Stimulated activated CD4-positive, alpha-beta T cell treated with anti-CD3 and anti-CD28 coated beads, Interleukin-2, amount 100 ng/mL, for 48 hours (primary cell): ENCODE data around the gene ALKBH2.
"Not testable (repeated sequence)": the region's sequence is repeated elsewhere in the genome, so short reads cannot be mapped to it uniquely, and the experiment has no call there.

Experiments
- DNase-seq, 2 donors: peaks; one replicate each; pipeline ENCODE4 v3.0.0-alpha.2; 2020

The ALKBH2 gene

GRCh38 chr12:109065154-109065852 lies 28.0 kb downstream of the ALKBH2 start:
- DNase-seq: no peak

- DNase-seq: no peak
Observed at GRCh38 chr12:109064143-109064542, 29.1 kb downstream of the ALKBH2 start.

- no peak for DNase-seq
Observed at GRCh38 chr12:109058773-109059172, 34.5 kb downstream of the ALKBH2 start.

GRCh38 chr12:109057376-109057775 lies 35.9 kb downstream of the ALKBH2 start:
- DNase-seq: no peak

- DNase-seq: no peak
Observed at GRCh38 chr12:109056891-109057290, 36.4 kb downstream of the ALKBH2 start.

- no peak for DNase-seq
Observed at GRCh38 chr12:109054520-109054919, 38.8 kb downstream of the ALKBH2 start.

GRCh38 chr12:109054124-109054513 lies 39.2 kb downstream of the ALKBH2 start:
- not testable (repeated sequence) for DNase-seq

- DNase-seq: peak; percentile 5 to 7
Observed at GRCh38 chr12:109053382-109054123, 39.7 kb downstream of the ALKBH2 start.

GRCh38 chr12:109052414-109053323 lies 40.6 kb downstream of the ALKBH2 start, which contains the start of gene USP30:
USP30 (plus strand) TSS chr12:109052576; CDS start chr12:109052679, 103 bp downstream.
- DNase-seq: peak; percentile 79 to 84

GRCh38 chr12:109052097-109052413 lies 41.2 kb downstream of the ALKBH2 start:
- no peak for DNase-seq

GRCh38 chr12:109049794-109050193 lies 43.5 kb downstream of the ALKBH2 start:
- DNase-seq: not testable (repeated sequence)

- DNase-seq: not testable (repeated sequence)
Observed at GRCh38 chr12:109048706-109049105, 44.6 kb downstream of the ALKBH2 start.

- no peak for DNase-seq
Observed at GRCh38 chr12:109047081-109047805, 46.0 kb downstream of the ALKBH2 start.

GRCh38 chr12:109044241-109044640 lies 49.0 kb downstream of the ALKBH2 start:
- no peak for DNase-seq
